Measurements from ENCODE around the gene AQP3.

DNA sequence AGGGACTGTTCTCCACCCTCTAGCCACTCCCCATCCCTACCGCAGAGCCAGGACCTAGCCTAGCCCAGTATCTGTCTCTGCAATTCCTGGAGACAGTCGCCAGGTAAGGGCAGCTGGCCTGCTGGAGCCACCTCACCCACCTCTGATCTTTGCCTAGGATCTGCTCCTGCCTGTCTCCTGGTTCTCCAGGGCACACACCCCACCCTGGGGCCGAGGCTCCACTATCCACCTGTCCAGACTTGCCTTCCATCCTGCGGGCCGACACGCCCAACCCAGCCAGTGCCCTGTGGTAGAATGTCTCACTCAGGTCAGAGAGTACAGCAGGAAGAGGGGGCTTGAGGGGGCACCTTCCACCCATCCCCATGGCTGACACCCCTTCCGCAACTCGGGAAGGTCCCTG, 29.3 kb downstream of the AQP3 start:
- TF ChIP-seq, protein P1, sequence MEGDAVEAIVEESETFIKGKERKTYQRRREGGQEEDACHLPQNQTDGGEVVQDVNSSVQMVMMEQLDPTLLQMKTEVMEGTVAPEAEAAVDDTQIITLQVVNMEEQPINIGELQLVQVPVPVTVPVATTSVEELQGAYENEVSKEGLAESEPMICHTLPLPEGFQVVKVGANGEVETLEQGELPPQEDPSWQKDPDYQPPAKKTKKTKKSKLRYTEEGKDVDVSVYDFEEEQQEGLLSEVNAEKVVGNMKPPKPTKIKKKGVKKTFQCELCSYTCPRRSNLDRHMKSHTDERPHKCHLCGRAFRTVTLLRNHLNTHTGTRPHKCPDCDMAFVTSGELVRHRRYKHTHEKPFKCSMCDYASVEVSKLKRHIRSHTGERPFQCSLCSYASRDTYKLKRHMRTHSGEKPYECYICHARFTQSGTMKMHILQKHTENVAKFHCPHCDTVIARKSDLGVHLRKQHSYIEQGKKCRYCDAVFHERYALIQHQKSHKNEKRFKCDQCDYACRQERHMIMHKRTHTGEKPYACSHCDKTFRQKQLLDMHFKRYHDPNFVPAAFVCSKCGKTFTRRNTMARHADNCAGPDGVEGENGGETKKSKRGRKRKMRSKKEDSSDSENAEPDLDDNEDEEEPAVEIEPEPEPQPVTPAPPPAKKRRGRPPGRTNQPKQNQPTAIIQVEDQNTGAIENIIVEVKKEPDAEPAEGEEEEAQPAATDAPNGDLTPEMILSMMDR (IDR thresholded peaks at IDR 0.05; ENCODE audit: insufficient read depth, low read length, poor library complexity, severe bottlenecking), result no peak
- TF ChIP-seq EZH2phosphoT487 (conservative IDR thresholded peaks at IDR 0.05; ENCODE audit: low read length), result no peak
